HG02870 (cell line): Measurements from ENCODE around the gene ATG5.

ENCODE experiments used
- ATAC-seq: cut with Tn5 transposase; IDR thresholded peaks from one replicate; pipeline ENCODE4 v1.9.1; 2021; ENCODE audit warnings: mild to moderate bottlenecking, moderate library complexity; ENCODE audit not compliant: unreplicated experiment

The ATG5 gene

GRCh38 chr6:106134906-106135634 lies 190.5 kb downstream of the ATG5 start:
- ATAC-seq: no peak
